GM13977 (cell line): ENCODE measurements around the gene ARSD.
"Not testable (repeated sequence)": the region's sequence is repeated elsewhere in the genome, so short reads cannot be mapped to it uniquely, and the experiment has no call there.

ENCODE experiments used
- DNase-seq: peaks from one replicate; pipeline ENCODE4 v3.0.0; 2012; ENCODE audit warnings: low spot score
- CTCF ChIP-seq: IDR thresholded peaks from 2 replicates; pipeline ENCODE4 v1.5.1; 2012; ENCODE audit warnings: mild to moderate bottlenecking, control low read depth; ENCODE audit not compliant: insufficient read depth; ENCODE audit errors: extremely low read depth, missing control alignments
- in situ Hi-C: fragments of 300-500 bp; cut with MboI; formaldehyde crosslinking; loops from one replicate; pipeline ENCODE4 v1.12.0; 2022; ENCODE audit warnings: low sequenced_read_pairs, low pct_unique_long_range_greater_than_20kb, mixed read lengths, inconsistent platforms; ENCODE audit not compliant: unreplicated experiment

ARSD gene

GRCh38 chrX:2902841-2903240 lies 26.3 kb downstream of the ARSD start:
- in situ Hi-C loops = no loop called here
- TF ChIP-seq CTCF = no peak
- no peak for DNase-seq

DNA sequence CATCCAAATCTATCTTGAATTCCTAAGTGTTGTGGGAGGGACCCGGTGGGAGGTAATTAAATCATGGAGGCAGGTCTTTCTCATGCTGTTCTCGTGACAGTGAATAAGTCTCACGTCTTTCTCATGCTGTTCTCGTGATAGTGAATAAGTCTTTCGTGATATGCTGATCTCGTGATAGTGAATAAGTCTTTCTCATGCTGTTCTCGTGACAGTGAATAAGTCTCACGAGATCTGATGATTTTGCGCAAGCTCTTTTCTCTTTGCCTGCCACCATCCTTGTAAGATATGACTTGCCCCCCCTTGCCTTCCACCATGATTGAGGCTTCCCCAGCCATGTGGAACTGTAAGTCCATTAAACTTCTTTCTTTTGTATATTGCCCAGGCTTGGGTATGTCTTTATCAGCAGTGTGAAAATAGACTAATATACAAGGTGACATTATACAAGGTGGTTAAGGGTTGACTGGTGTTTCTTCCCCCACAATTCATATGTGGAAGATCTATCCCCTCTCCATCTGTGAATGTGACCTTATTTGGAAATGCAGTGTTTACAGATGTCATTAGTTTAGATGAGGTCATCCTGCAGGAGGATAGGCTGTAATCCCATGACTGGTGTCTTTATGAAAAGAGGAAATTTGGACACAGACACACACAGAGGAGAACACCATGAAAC lies 27.6 kb downstream of the ARSD start:
- in situ Hi-C loops = no loop called here
- no peak for DNase-seq
- TF ChIP-seq CTCF = no peak

DNA sequence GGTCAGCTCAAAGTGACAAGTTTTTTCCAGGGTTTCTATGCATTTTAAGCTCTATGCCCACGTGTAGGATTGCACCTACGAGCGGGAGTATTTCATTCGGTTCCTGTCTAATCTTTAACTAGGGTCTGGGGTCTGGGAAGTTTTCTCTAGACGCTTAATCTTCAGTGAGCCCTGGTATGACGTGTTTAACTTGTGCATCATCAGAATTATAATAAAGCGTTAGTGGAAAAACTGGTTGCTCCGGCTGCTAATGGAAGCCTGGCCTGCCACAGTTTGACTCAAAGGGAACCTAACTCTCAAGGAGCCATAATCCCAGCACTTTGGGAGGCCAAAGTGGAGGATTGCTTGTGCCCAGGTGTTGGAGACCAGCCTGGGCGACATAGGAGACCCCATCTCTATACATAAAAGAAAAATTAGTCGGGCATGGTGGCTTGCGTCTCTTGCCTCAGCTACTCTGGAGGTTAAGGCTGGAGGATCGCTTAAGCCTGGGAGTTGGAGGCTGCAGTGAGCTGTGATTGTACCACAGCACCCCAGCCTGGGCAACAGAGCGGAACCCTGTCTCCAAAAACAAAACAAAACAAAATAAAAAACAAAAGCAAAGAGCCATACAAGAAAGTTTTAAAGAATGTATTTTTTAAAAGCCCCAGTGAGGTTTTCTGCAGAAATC lies 30.2 kb downstream of the ARSD start:
- no peak for TF ChIP-seq CTCF
- no peak for DNase-seq
- in situ Hi-C loops = no loop called here

- in situ Hi-C loops = not testable (repeated sequence)
Observed at GRCh38 chrX:2897690-2898623, 31.2 kb downstream of the ARSD start.

GRCh38 chrX:2897311-2897689 lies 31.8 kb downstream of the ARSD start:
- DNase-seq = no peak
- in situ Hi-C loops = no loop called here
- TF ChIP-seq CTCF = no peak

More at GRCh38 chrX:2897690-2898623, 31.2 kb downstream of the ARSD start:
- not testable (repeated sequence) for DNase-seq

DNA sequence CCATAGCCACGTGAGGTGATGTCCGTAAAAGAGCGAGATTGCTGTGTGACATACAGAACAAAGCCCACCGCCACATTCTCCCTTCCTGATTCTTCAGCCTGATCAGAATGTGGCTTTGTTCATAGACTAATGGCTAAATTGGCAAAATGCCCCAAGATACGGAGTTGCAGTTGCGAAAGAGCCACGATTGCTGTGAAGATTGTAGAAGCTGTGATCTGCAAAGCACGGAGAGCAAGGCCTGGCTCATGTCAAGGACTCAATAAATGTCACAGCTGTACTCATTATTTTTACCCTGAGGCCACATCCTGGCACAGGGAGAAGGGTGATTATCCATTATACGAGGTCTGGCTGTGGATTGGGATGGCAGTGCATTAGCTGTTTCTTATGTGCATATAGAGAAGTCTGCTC lies 34.2 kb downstream of the ARSD start:
- in situ Hi-C loops = no loop called here
- no peak for DNase-seq
- no peak for TF ChIP-seq CTCF
